Stimulated activated naive B cell treated with anti-CD40 and anti-IgM and Interleukin-4, amounts not matched to agents 10 μg/mL and 1 μg/mL and 100 μg/mL, for 72 hours (primary cell): ENCODE results near the gene CTDP1.
"Not testable (repeated sequence)": the region's sequence is repeated elsewhere in the genome, so short reads cannot be mapped to it uniquely, and the experiment has no call there.

ENCODE experiments used
- ATAC-seq, 2 donors: fragments of 150-1000 bp; cut with Tn5 transposase; replicated peaks; 2 replicates each; pipeline ENCODE4 v1.10.0; 2021; ENCODE audit warnings: moderate library complexity in 1 of 2
- DNase-seq: peaks from one replicate; pipeline ENCODE4 v3.0.0; 2021
- H3K27ac Mint-ChIP-seq: one replicate; pipeline ENCODE4 v1.8.0; 2022; ENCODE audit warnings: mild to moderate bottlenecking, mixed read lengths
- H3K27me3 Mint-ChIP-seq, 2 donors: one replicate each; pipeline ENCODE4 v1.8.0; 2022; ENCODE audit warnings: mixed read lengths in 2 of 2
- H3K36me3 Mint-ChIP-seq, 2 donors: one replicate each; pipeline ENCODE4 v1.8.0; 2022; ENCODE audit warnings: mixed read lengths in 2 of 2, mild to moderate bottlenecking in 1 of 2
- H3K4me1 Mint-ChIP-seq, 2 donors: one replicate each; pipeline ENCODE4 v1.8.0; 2022; ENCODE audit warnings: mixed read lengths in 2 of 2, mild to moderate bottlenecking in 1 of 2
- H3K4me3 Mint-ChIP-seq, 2 donors: one replicate each; pipeline ENCODE4 v1.8.0; 2022; ENCODE audit warnings: mild to moderate bottlenecking in 2 of 2, mixed read lengths in 2 of 2, moderate library complexity in 1 of 2
- H3K9me3 Mint-ChIP-seq, 2 donors: one replicate each; pipeline ENCODE4 v1.8.0; 2022; ENCODE audit warnings: mixed read lengths in 2 of 2, mild to moderate bottlenecking in 1 of 2

Gene CTDP1

GRCh38 chr18:79708412-79708811 lies 28.8 kb downstream of the CTDP1 start:
- DNase-seq (no peak), ATAC-seq (no peak)
- Mint-ChIP-seq H3K4me3 (no peak overlapping the region), H3K36me3 (peaks cover 40 to 62% of the 10 kb centered on the region in 2 donors), H3K27me3 (no peaks in the 10 kb centered on the region), H3K4me1 (peaks cover 0 to 6% of the 10 kb centered on the region in 2 donors), H3K27ac (peak overlapping the region; percentile 26), H3K9me3 (no peaks in the 10 kb centered on the region)

- ATAC-seq (no peak), DNase-seq (no peak)
- no peaks in the 10 kb centered on the region for H3K27me3 Mint-ChIP-seq
- no peak overlapping the region for H3K4me3 Mint-ChIP-seq
- H3K4me1 Mint-ChIP-seq, result peaks cover 0 to 3% of the 10 kb centered on the region in 2 donors
- H3K27ac Mint-ChIP-seq, result no peak overlapping the region
- H3K36me3 Mint-ChIP-seq, result peaks cover 29 to 47% of the 10 kb centered on the region in 2 donors
- no peaks in the 10 kb centered on the region for H3K9me3 Mint-ChIP-seq
Observed at GRCh38 chr18:79712206-79712857, 32.7 kb downstream of the CTDP1 start.

- no peak overlapping the region for H3K4me3 Mint-ChIP-seq
- H3K36me3 Mint-ChIP-seq, result peaks cover 32 to 45% of the 10 kb centered on the region in 2 donors
- no peaks in the 10 kb centered on the region for H3K9me3 Mint-ChIP-seq
- DNase-seq (no peak), ATAC-seq (no peak)
- no peaks in the 10 kb centered on the region for H3K27me3 Mint-ChIP-seq
- no peaks in the 10 kb centered on the region for H3K4me1 Mint-ChIP-seq
- peak overlapping the region; percentile 20 for H3K27ac Mint-ChIP-seq
Observed at GRCh38 chr18:79713341-79713740, 33.7 kb downstream of the CTDP1 start.

- Mint-ChIP-seq H3K27ac (no peak overlapping the region), H3K9me3 (peaks cover 5 to 9% of the 10 kb centered on the region in 2 donors), H3K4me3 (no peak overlapping the region), H3K27me3 (no peaks in the 10 kb centered on the region), H3K4me1 (no peaks in the 10 kb centered on the region), H3K36me3 (peaks cover 43 to 56% of the 10 kb centered on the region in 2 donors)
- DNase-seq (no peak), ATAC-seq (no peak)
Observed at GRCh38 chr18:79714531-79715240, 35.1 kb downstream of the CTDP1 start.

GRCh38 chr18:79715280-79715679 lies 35.7 kb downstream of the CTDP1 start:
- ATAC-seq (no peak), DNase-seq (no peak)
- Mint-ChIP-seq H3K4me3 (no peak overlapping the region), H3K9me3 (peaks cover 5 to 9% of the 10 kb centered on the region in 2 donors), H3K4me1 (no peaks in the 10 kb centered on the region), H3K27ac (no peak overlapping the region), H3K27me3 (no peaks in the 10 kb centered on the region), H3K36me3 (peaks cover 45 to 62% of the 10 kb centered on the region in 2 donors)

GRCh38 chr18:79717059-79717458 lies 37.5 kb downstream of the CTDP1 start:
- H3K27me3 Mint-ChIP-seq, result no peaks in the 10 kb centered on the region
- peaks cover 52 to 64% of the 10 kb centered on the region in 2 donors for H3K36me3 Mint-ChIP-seq

GRCh38 chr18:79717555-79718074 lies 38.0 kb downstream of the CTDP1 start:
- no peak for ATAC-seq
- Mint-ChIP-seq H3K27ac (no peak overlapping the region), H3K4me3 (no peak overlapping the region), H3K27me3 (no peaks in the 10 kb centered on the region), H3K4me1 (no peaks in the 10 kb centered on the region), H3K9me3 (peaks cover 5 to 9% of the 10 kb centered on the region in 2 donors), H3K36me3 (peaks cover 52 to 66% of the 10 kb centered on the region in 2 donors)
- DNase-seq, result no peak

More at GRCh38 chr18:79717059-79717458, 37.5 kb downstream of the CTDP1 start:
- Mint-ChIP-seq H3K4me1 (no peaks in the 10 kb centered on the region), H3K27ac (no peak overlapping the region), H3K9me3 (peaks cover 5 to 9% of the 10 kb centered on the region in 2 donors), H3K4me3 (no peak overlapping the region)
- DNase-seq, result no peak
- no peak for ATAC-seq

- H3K36me3 Mint-ChIP-seq, result peaks cover 52 to 70% of the 10 kb centered on the region in 2 donors
- ATAC-seq, result no peak
- no peak overlapping the region for H3K27ac Mint-ChIP-seq
Observed at GRCh38 chr18:79718126-79718525, 38.5 kb downstream of the CTDP1 start.

GRCh38 chr18:79718878-79719477 lies 39.4 kb downstream of the CTDP1 start:
- Mint-ChIP-seq H3K4me3 (no peak overlapping the region), H3K9me3 (peaks cover 5 to 9% of the 10 kb centered on the region in 2 donors), H3K27me3 (no peaks in the 10 kb centered on the region), H3K4me1 (no peaks in the 10 kb centered on the region), H3K27ac (peak overlapping the region; percentile 70), H3K36me3 (peaks cover 53 to 73% of the 10 kb centered on the region in 2 donors)
- ATAC-seq, result no peak
- no peak for DNase-seq

More at GRCh38 chr18:79718126-79718525, 38.5 kb downstream of the CTDP1 start:
- H3K9me3 Mint-ChIP-seq, result peaks cover 5 to 9% of the 10 kb centered on the region in 2 donors
- H3K4me3 Mint-ChIP-seq, result no peak overlapping the region
- H3K27me3 Mint-ChIP-seq, result no peaks in the 10 kb centered on the region
- no peak for DNase-seq
- H3K4me1 Mint-ChIP-seq, result no peaks in the 10 kb centered on the region

- DNase-seq, ATAC-seq, H3K9me3 Mint-ChIP-seq, H3K4me1 Mint-ChIP-seq, H3K4me3 Mint-ChIP-seq, H3K27ac Mint-ChIP-seq, H3K27me3 Mint-ChIP-seq: not testable (repeated sequence)
- peaks cover 55 to 78% of the 10 kb centered on the region in 2 donors for H3K36me3 Mint-ChIP-seq
Observed at GRCh38 chr18:79719478-79720358, 40.1 kb downstream of the CTDP1 start.

GRCh38 chr18:79720359-79720733 lies 40.7 kb downstream of the CTDP1 start:
- Mint-ChIP-seq H3K27ac (no peak overlapping the region), H3K36me3 (peaks cover 58 to 78% of the 10 kb centered on the region in 2 donors), H3K4me3 (no peak overlapping the region), H3K4me1 (peaks cover 0 to 2% of the 10 kb centered on the region in 2 donors), H3K27me3 (no peaks in the 10 kb centered on the region), H3K9me3 (peaks cover 5 to 9% of the 10 kb centered on the region in 2 donors)
- ATAC-seq, result no peak
- DNase-seq, result no peak

GRCh38 chr18:79723036-79723435 lies 43.4 kb downstream of the CTDP1 start:
- no peaks in the 10 kb centered on the region for H3K27me3 Mint-ChIP-seq
- DNase-seq, result no peak
- H3K36me3 Mint-ChIP-seq, result peaks cover 68 to 87% of the 10 kb centered on the region in 2 donors
- ATAC-seq, result no peak
- peaks cover 0 to 6% of the 10 kb centered on the region in 2 donors for H3K4me1 Mint-ChIP-seq
- H3K9me3 Mint-ChIP-seq, result peaks cover 5 to 9% of the 10 kb centered on the region in 2 donors
- H3K27ac Mint-ChIP-seq, result peak overlapping the region; percentile 51
- H3K4me3 Mint-ChIP-seq, result no peak overlapping the region

GRCh38 chr18:79723628-79724027 lies 44.0 kb downstream of the CTDP1 start:
- Mint-ChIP-seq H3K27ac (peak overlapping the region; percentile 32), H3K9me3 (peaks cover 5 to 7% of the 10 kb centered on the region in 2 donors), H3K27me3 (no peaks in the 10 kb centered on the region), H3K36me3 (peaks cover 67 to 87% of the 10 kb centered on the region in 2 donors), H3K4me3 (no peak overlapping the region), H3K4me1 (peaks cover 0 to 6% of the 10 kb centered on the region in 2 donors)
- ATAC-seq, result no peak
- DNase-seq, result no peak
